NCI-H446 treated with DMSO at 0.1 percent for 48 hours (cell line): ENCODE measurements around the gene GTF2E1.
"Not testable (repeated sequence)": the region's sequence is repeated elsewhere in the genome, so short reads cannot be mapped to it uniquely, and the experiment has no call there.

ENCODE experiments used
- DNase-seq: peaks from one replicate; lab custom pipeline; 2025; lab: John Stamatoyannopoulos, UW

Gene GTF2E1

GRCh38 chr3:120756061-120756460 lies 13.5 kb downstream of the GTF2E1 start:
- DNase-seq, result no peak

GRCh38 chr3:120758551-120758950 lies 16.0 kb downstream of the GTF2E1 start:
- DNase-seq, result not testable (repeated sequence)

GRCh38 chr3:120762615-120763014 lies 20.1 kb downstream of the GTF2E1 start:
- no peak for DNase-seq

GRCh38 chr3:120763601-120764000 lies 21.1 kb downstream of the GTF2E1 start:
- no peak for DNase-seq

- DNase-seq, result no peak
Observed at GRCh38 chr3:120764206-120764605, 21.7 kb downstream of the GTF2E1 start.

- no peak for DNase-seq
Observed at GRCh38 chr3:120765830-120766493, 23.4 kb downstream of the GTF2E1 start.

- DNase-seq, result no peak
Observed at GRCh38 chr3:120766576-120766975, 24.0 kb downstream of the GTF2E1 start.

GRCh38 chr3:120767106-120767505 lies 24.6 kb downstream of the GTF2E1 start:
- DNase-seq, result no peak

- no peak for DNase-seq
Observed at GRCh38 chr3:120769436-120769835, 26.9 kb downstream of the GTF2E1 start.

GRCh38 chr3:120770891-120771290 lies 28.3 kb downstream of the GTF2E1 start:
- no peak for DNase-seq

GRCh38 chr3:120772081-120772480 lies 29.5 kb downstream of the GTF2E1 start:
- DNase-seq, result no peak

- DNase-seq, result no peak
Observed at GRCh38 chr3:120773932-120774331, 31.4 kb downstream of the GTF2E1 start.

- no peak for DNase-seq
Observed at GRCh38 chr3:120775411-120775810, 32.9 kb downstream of the GTF2E1 start.

GRCh38 chr3:120778776-120779175 lies 36.2 kb downstream of the GTF2E1 start:
- DNase-seq, result no peak

- DNase-seq, result no peak
Observed at GRCh38 chr3:120780977-120781376, 38.4 kb downstream of the GTF2E1 start.

- DNase-seq, result not testable (repeated sequence)
Observed at GRCh38 chr3:120785832-120786231, 43.3 kb downstream of the GTF2E1 start.

GRCh38 chr3:120791010-120791409 lies 48.5 kb downstream of the GTF2E1 start:
- DNase-seq, result no peak

- no peak for DNase-seq
Observed at GRCh38 chr3:120791913-120792312, 49.4 kb downstream of the GTF2E1 start.

GRCh38 chr3:120793601-120794000 lies 51.1 kb downstream of the GTF2E1 start:
- DNase-seq, result no peak

- DNase-seq, result peak; percentile 6
Observed at GRCh38 chr3:120795017-120795648, 52.6 kb downstream of the GTF2E1 start.

- DNase-seq, result no peak
Observed at GRCh38 chr3:120795959-120796358, 53.4 kb downstream of the GTF2E1 start.

GRCh38 chr3:120796976-120797375 lies 54.4 kb downstream of the GTF2E1 start:
- DNase-seq, result no peak

- DNase-seq, result no peak
Observed at GRCh38 chr3:120797857-120798256, 55.3 kb downstream of the GTF2E1 start.

GRCh38 chr3:120798346-120798745 lies 55.8 kb downstream of the GTF2E1 start:
- DNase-seq, result no peak
